SU-DHL-6 (cell line): ENCODE data around the gene ARL15.

Experiments
- EZH2phosphoT487 ChIP-seq: fragments of 200-600 bp; sonication (generic), shearing (Covaris generic); conservative IDR thresholded peaks from 2 replicates; pipeline ENCODE4 v1.6.1; 2018; ENCODE audit warnings: mild to moderate bottlenecking, antibody characterized with exemption, low read length, moderate library complexity, mixed read lengths
- TF ChIP-seq, protein P1 (sequence below): fragments of 200-600 bp; sonication (generic); IDR thresholded peaks from one replicate; pipeline ENCODE4 v1.5.1; 2017; ENCODE audit warnings: antibody characterized with exemption, mild to moderate bottlenecking, low read length, moderate library complexity; ENCODE audit not compliant: insufficient read depth, poor library complexity, severe bottlenecking

DNA sequence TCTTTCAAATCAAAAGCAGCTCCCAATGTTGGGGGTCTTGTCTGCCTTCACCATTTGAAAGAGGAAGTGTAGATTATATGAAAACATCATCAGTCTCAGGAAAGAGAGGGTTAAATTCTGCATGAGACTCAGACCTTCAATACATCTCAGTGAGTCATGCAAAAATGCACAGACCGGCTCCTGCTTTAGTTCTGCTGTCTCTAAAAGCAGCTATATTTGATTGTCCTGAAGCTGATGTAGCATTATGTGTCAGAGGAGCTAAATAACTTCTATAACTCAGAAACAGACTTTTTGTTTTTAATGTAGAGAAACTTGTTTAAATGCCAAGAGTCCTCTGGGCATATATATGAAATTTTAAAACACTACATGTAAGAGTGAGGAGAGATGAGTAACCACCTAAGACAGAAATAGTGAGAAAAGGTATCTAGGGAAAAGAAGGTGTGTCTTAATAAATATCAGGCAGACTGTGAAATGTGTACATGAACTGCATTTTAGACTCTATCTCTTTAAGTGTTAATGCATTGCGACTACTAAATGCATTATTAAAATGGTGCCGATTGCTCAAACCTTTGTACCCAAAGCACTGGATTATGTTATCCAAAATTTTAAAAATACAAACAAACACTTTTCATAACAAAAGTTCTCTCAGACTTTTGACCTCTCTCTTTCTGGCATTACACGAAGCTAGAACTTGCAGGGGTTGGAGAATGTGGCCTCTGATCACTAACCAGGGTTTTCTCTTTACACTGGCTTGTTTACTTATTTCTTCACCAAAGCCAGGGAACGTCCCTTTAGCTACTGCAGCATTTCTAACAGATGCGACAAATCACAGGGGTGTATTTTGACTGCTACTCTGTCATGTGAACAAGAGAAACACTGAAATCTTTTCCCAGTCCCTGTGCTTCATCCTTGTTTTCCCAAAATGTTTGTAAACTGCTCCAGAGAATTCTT lies 302.3 kb downstream of the ARL15 start:
- TF ChIP-seq, protein P1, sequence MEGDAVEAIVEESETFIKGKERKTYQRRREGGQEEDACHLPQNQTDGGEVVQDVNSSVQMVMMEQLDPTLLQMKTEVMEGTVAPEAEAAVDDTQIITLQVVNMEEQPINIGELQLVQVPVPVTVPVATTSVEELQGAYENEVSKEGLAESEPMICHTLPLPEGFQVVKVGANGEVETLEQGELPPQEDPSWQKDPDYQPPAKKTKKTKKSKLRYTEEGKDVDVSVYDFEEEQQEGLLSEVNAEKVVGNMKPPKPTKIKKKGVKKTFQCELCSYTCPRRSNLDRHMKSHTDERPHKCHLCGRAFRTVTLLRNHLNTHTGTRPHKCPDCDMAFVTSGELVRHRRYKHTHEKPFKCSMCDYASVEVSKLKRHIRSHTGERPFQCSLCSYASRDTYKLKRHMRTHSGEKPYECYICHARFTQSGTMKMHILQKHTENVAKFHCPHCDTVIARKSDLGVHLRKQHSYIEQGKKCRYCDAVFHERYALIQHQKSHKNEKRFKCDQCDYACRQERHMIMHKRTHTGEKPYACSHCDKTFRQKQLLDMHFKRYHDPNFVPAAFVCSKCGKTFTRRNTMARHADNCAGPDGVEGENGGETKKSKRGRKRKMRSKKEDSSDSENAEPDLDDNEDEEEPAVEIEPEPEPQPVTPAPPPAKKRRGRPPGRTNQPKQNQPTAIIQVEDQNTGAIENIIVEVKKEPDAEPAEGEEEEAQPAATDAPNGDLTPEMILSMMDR, result no peak
- TF ChIP-seq EZH2phosphoT487, result no peak
